Neural progenitor cell (in vitro differentiated cells): ENCODE results near the gene RIC3. TPM values are rescaled to one million over a fixed set of nuclear protein-coding genes. Genes with fewer than 3 reads are reported as not detected.

Experiments
- DNase-seq: peaks from one replicate; pipeline ENCODE4 v3.0.0-alpha.2; 2016; ENCODE audit warnings: low spot score
- H2AFZ ChIP-seq: fragments of 200-600 bp; sonication (generic); replicated peaks from 2 replicates; pipeline ENCODE4 v1.6.1; 2016; ENCODE audit warnings: antibody characterized with exemption
- H3F3A ChIP-seq: fragments of 200-600 bp; sonication (generic); 2 replicates; pipeline ENCODE4 v1.6.1; 2016; ENCODE audit warnings: antibody characterized with exemption, low read depth
- H3K27ac ChIP-seq: fragments of 200-600 bp; sonication (generic); 2 replicates; pipeline ENCODE4 v1.5.1; 2016; ENCODE audit warnings: mild to moderate bottlenecking
- H3K27me3 ChIP-seq: fragments of 200-600 bp; sonication (generic); 2 replicates; pipeline ENCODE4 v1.6.1; 2016; ENCODE audit warnings: mild to moderate bottlenecking, moderate library complexity
- H3K36me3 ChIP-seq: fragments of 200-600 bp; sonication (generic); 2 replicates; pipeline ENCODE4 v1.5.1; 2016
- H3K4me1 ChIP-seq: fragments of 200-600 bp; sonication (generic); 2 replicates; pipeline ENCODE4 v1.6.1; 2016; ENCODE audit warnings: mixed run types
- H3K4me2 ChIP-seq: fragments of 200-600 bp; sonication (generic); 2 replicates; pipeline ENCODE4 v1.6.1; 2016
- H3K4me3 ChIP-seq: fragments of 200-600 bp; sonication (generic); 2 replicates; pipeline ENCODE4 v1.5.1; 2016
- H3K79me2 ChIP-seq: fragments of 200-600 bp; sonication (generic); 2 replicates; pipeline ENCODE4 v1.6.1; 2016; ENCODE audit warnings: low read depth
- H3K9ac ChIP-seq: fragments of 200-600 bp; sonication (generic); 2 replicates; pipeline ENCODE4 v1.6.1; 2016
- H3K9me3 ChIP-seq: fragments of 200-600 bp; sonication (generic); 2 replicates; pipeline ENCODE4 v1.5.1; 2016; ENCODE audit warnings: low read depth
- H4K20me1 ChIP-seq: fragments of 200-600 bp; sonication (generic); 2 replicates; pipeline ENCODE4 v1.6.1; 2016; ENCODE audit warnings: low read depth
- H3K27ac Mint-ChIP-seq: 3 replicates; pipeline ENCODE4 v1.8.0; 2021; ENCODE audit warnings: mixed read lengths
- H3K27me3 Mint-ChIP-seq: 2 replicates; pipeline ENCODE4 v1.8.0; 2022; ENCODE audit warnings: low read depth, mild to moderate bottlenecking, inconsistent platforms, moderate library complexity, mixed read lengths; ENCODE audit not compliant: insufficient read depth
- H3K36me3 Mint-ChIP-seq: 3 replicates; pipeline ENCODE4 v1.8.0; 2021; ENCODE audit warnings: mixed read lengths
- H3K4me1 Mint-ChIP-seq: 3 replicates; pipeline ENCODE4 v1.8.0; 2021; ENCODE audit warnings: mixed read lengths
- H3K4me3 Mint-ChIP-seq: 3 replicates; pipeline ENCODE4 v1.8.0; 2021; ENCODE audit warnings: mild to moderate bottlenecking, moderate library complexity, mixed read lengths
- H3K9me3 Mint-ChIP-seq: 3 replicates; pipeline ENCODE4 v1.8.0; 2020; ENCODE audit warnings: mixed read lengths
- EZH2 ChIP-seq: fragments of 200-600 bp; sonication (generic); IDR thresholded peaks from 2 replicates; pipeline ENCODE4 v1.6.1; 2017; ENCODE audit warnings: antibody characterized with exemption, mild to moderate bottlenecking, moderate library complexity
- EZH2phosphoT487 ChIP-seq: fragments of 200-600 bp; sonication (generic); IDR thresholded peaks from 2 replicates; pipeline ENCODE4 v1.6.1; 2017; ENCODE audit warnings: antibody characterized with exemption
- total RNA-seq: library from RNA; depleted of rRNA; stranded (reverse); fragments of >200 nt; gene quantifications from 2 replicates; pipeline ENCODE4 v1.2.3, GENCODE V29; 2015; ENCODE audit warnings: low replicate concordance
- TF ChIP-seq, protein P1 (sequence below): fragments of 200-600 bp; sonication (generic); IDR thresholded peaks from 2 replicates; pipeline ENCODE4 v1.5.1; 2017; ENCODE audit warnings: antibody characterized with exemption, mild to moderate bottlenecking

The RIC3 gene
- total RNA-seq, 1 donor from 2014 or later: 33.7 TPM

DNA sequence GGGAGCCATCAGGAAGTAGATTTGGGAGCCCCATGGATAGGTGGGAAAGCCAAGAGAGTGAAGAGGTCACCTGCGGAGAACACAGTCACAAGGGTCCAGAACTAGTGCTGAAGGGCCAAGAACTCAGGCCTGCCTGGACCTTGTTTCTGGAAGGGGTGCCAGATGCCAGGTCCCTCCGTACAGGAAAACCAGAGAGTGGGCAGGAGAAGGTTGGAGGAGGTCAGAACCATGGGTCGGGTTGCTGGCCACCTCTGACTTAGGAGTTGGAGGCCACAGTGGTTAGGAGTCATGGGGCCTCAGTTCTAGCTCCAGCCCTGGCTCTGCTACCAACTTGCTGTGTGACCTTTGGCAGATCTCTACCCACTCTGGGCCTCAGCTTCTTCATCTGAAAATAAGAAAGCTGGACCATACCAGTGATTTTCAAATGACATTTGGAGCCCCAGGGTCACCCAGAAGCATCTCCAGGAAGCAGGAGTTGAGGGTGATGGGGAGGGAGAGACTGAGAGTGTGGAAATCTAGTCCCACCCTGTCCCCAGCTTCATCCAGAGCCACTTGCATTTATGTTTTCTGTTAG, 108.6 kb downstream of the RIC3 start:
- no peak overlapping the region for H3K9ac ChIP-seq
- TF ChIP-seq EZH2: no peak
- TF ChIP-seq EZH2phosphoT487: no peak
- TF ChIP-seq, protein P1, sequence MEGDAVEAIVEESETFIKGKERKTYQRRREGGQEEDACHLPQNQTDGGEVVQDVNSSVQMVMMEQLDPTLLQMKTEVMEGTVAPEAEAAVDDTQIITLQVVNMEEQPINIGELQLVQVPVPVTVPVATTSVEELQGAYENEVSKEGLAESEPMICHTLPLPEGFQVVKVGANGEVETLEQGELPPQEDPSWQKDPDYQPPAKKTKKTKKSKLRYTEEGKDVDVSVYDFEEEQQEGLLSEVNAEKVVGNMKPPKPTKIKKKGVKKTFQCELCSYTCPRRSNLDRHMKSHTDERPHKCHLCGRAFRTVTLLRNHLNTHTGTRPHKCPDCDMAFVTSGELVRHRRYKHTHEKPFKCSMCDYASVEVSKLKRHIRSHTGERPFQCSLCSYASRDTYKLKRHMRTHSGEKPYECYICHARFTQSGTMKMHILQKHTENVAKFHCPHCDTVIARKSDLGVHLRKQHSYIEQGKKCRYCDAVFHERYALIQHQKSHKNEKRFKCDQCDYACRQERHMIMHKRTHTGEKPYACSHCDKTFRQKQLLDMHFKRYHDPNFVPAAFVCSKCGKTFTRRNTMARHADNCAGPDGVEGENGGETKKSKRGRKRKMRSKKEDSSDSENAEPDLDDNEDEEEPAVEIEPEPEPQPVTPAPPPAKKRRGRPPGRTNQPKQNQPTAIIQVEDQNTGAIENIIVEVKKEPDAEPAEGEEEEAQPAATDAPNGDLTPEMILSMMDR: no peak
- H3K9me3 ChIP-seq: no peaks in the 10 kb centered on the region
- no peak overlapping the region for H3K27ac ChIP-seq
- peak overlapping the region; percentile 39 for H2AFZ ChIP-seq
- H3K27me3 ChIP-seq: no peaks in the 10 kb centered on the region
- H3K27me3 Mint-ChIP-seq: peaks cover 9% of the 10 kb centered on the region
- no peak for DNase-seq
- H3K9me3 Mint-ChIP-seq: no peaks in the 10 kb centered on the region
- H4K20me1 ChIP-seq: no peaks in the 10 kb centered on the region
- H3K4me1 Mint-ChIP-seq: peaks cover 10% of the 10 kb centered on the region
- no peaks in the 10 kb centered on the region for H3K79me2 ChIP-seq
- no peaks in the 10 kb centered on the region for H3F3A ChIP-seq
- no peak overlapping the region for H3K4me3 Mint-ChIP-seq
- H3K4me2 ChIP-seq: no peak overlapping the region
- H3K36me3 ChIP-seq: no peaks in the 10 kb centered on the region
- no peaks in the 10 kb centered on the region for H3K4me1 ChIP-seq
- no peaks in the 10 kb centered on the region for H3K36me3 Mint-ChIP-seq
- H3K4me3 ChIP-seq: no peak overlapping the region
- H3K27ac Mint-ChIP-seq: no peak overlapping the region

DNA sequence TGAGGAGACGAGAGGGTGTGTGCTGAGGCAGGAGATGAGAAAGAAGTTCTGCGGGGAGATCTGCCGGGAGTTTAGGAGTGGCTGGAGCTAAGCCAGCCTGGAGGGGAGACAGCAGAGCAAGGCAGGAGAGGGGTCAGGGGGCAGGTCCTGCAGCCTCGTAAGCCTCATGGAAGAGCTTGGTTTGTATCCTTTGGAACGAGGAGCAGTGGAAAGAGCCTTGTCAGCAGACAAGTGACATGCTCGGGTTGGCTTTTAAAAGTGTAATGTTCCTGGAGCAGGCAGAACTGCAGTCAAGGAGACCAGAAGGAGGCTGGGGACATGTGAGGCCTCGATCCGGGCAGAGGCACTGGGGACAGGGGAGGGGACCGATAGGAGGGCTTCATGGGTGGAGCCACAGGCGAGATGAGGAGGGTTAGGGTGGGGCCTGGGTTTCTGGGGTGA, 109.2 kb downstream of the RIC3 start:
- DNase-seq: no peak
- no peaks in the 10 kb centered on the region for H3K9me3 Mint-ChIP-seq
- no peak overlapping the region for H3K27ac ChIP-seq
- no peaks in the 10 kb centered on the region for H3K36me3 Mint-ChIP-seq
- peaks cover 10% of the 10 kb centered on the region for H3K4me1 Mint-ChIP-seq
- no peak overlapping the region for H3K4me2 ChIP-seq
- no peaks in the 10 kb centered on the region for H3K9me3 ChIP-seq
- H3F3A ChIP-seq: no peaks in the 10 kb centered on the region
- H3K4me3 ChIP-seq: no peak overlapping the region
- peak overlapping the region; percentile 39 for H2AFZ ChIP-seq
- H3K27ac Mint-ChIP-seq: peak overlapping the region; percentile 43
- no peaks in the 10 kb centered on the region for H4K20me1 ChIP-seq
- H3K4me1 ChIP-seq: no peaks in the 10 kb centered on the region
- H3K79me2 ChIP-seq: no peaks in the 10 kb centered on the region
- no peaks in the 10 kb centered on the region for H3K36me3 ChIP-seq
- H3K27me3 Mint-ChIP-seq: peaks cover 10% of the 10 kb centered on the region
- H3K9ac ChIP-seq: no peak overlapping the region
- H3K27me3 ChIP-seq: no peaks in the 10 kb centered on the region
- TF ChIP-seq EZH2: no peak
- no peak for TF ChIP-seq EZH2phosphoT487
- TF ChIP-seq, protein P1: no peak
- H3K4me3 Mint-ChIP-seq: no peak overlapping the region

DNA sequence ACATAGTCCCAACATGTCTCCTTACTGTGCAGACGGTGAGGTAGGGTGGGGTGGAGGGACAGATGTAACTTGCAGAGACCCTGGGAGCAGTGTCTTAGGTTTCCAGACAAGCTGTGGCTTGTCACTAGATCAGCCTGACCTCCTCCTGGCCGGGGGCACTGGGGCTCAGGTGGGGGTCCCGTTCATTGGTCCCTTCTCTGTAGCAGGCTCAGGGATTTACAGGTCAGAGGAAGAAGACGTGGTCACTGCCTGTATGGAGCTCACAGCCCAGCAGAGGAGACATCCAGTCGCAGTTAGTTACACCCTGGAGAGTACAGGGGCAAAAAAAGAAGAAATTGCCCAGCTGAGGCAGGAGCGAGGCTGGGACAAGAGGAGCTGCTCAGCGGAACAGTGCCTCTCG, 109.8 kb downstream of the RIC3 start:
- peak overlapping the region; percentile 43 for H3K27ac Mint-ChIP-seq
- Histone ChIP-seq H3K27me3 (no peaks in the 10 kb centered on the region), H3K4me1 (no peaks in the 10 kb centered on the region), H3K9me3 (no peaks in the 10 kb centered on the region), H3K4me2 (no peak overlapping the region), H3K9ac (no peak overlapping the region), H2AFZ (no peak overlapping the region), H3F3A (no peaks in the 10 kb centered on the region), H3K4me3 (no peak overlapping the region), H3K27ac (no peak overlapping the region), H4K20me1 (no peaks in the 10 kb centered on the region), H3K36me3 (no peaks in the 10 kb centered on the region), H3K79me2 (no peaks in the 10 kb centered on the region)
- peaks cover 10% of the 10 kb centered on the region for H3K4me1 Mint-ChIP-seq
- no peaks in the 10 kb centered on the region for H3K36me3 Mint-ChIP-seq
- H3K27me3 Mint-ChIP-seq: peaks cover 12% of the 10 kb centered on the region
- no peak for DNase-seq
- no peak for TF ChIP-seq EZH2phosphoT487
- TF ChIP-seq EZH2: no peak
- TF ChIP-seq, protein P1: no peak
- no peaks in the 10 kb centered on the region for H3K9me3 Mint-ChIP-seq
- peak overlapping the region; percentile 17 for H3K4me3 Mint-ChIP-seq
